Measurements from ENCODE around the gene BCKDHA. TPM values are rescaled to one million over a fixed set of nuclear protein-coding genes. Genes with fewer than 3 reads are reported as not detected.

The BCKDHA gene
- total and polyA plus RNA-seq, 9 donors = 3.8 to 43.8 (median 19.0) TPM

DNA sequence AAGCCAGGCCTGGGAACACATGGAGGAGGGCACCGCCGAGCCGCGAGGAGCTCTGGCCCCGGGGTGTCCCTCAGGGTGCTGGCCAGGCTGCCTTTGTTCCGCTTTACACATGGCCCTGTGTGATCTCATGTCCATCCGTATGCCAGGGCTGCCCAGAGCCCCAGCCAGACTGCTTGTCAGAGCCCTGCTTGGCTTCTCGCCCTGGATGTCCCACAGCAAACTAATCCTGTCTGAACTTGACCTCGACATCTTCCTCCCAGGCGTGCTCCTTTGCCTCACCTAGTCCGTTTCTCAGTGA is 14.3 kb downstream of the BCKDHA start:
- Histone ChIP-seq H3K4me3 (no peak overlapping the region), H3K9me3 (no peaks in the 10 kb centered on the region), H3K36me3 (no peaks in the 10 kb centered on the region), H3K4me1 (ENCODE audit: insufficient read depth) (no peaks in the 10 kb centered on the region), H3K27ac (no peak overlapping the region), H3K27me3 (no peaks in the 10 kb centered on the region)
- TF ChIP-seq, protein P1, sequence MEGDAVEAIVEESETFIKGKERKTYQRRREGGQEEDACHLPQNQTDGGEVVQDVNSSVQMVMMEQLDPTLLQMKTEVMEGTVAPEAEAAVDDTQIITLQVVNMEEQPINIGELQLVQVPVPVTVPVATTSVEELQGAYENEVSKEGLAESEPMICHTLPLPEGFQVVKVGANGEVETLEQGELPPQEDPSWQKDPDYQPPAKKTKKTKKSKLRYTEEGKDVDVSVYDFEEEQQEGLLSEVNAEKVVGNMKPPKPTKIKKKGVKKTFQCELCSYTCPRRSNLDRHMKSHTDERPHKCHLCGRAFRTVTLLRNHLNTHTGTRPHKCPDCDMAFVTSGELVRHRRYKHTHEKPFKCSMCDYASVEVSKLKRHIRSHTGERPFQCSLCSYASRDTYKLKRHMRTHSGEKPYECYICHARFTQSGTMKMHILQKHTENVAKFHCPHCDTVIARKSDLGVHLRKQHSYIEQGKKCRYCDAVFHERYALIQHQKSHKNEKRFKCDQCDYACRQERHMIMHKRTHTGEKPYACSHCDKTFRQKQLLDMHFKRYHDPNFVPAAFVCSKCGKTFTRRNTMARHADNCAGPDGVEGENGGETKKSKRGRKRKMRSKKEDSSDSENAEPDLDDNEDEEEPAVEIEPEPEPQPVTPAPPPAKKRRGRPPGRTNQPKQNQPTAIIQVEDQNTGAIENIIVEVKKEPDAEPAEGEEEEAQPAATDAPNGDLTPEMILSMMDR (IDR thresholded peaks at IDR 0.05) = no peak
- TF ChIP-seq POLR2A (IDR thresholded peaks at IDR 0.05) = no peak
- TF ChIP-seq EP300 (IDR thresholded peaks at IDR 0.05) = no peak
- no peak for DNase-seq
- WGBS, 3 donors = 76 to 91% (median 77%) methylated on average over 11 of the region's 11 CpGs
- intact Hi-C loops (cut with DNase I) = no loop called here

DNA sequence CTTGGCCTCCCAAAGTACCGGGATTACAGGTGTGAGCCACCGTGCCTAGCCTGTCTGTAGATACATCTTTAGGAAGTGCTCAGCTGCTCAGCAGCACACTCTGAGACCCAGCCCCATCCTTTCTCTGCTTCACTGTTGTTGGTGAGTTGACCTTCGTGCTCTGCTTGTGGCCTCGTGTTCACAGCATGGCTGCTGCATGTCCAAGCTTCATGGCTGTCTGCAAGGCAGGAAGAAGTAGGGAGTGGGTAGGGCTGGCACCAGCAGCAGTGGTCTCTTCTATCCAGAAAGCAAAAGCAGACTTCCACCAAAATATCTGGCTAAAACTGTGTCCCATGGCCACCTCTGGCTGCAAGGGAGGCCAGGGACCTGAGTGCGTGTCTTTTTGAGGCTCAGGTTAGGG is 15.3 kb downstream of the BCKDHA start:
- intact Hi-C loops (cut with DNase I) = no loop called here
- 88 to 92% (median 90%) methylated on average over 5 of the region's 5 CpGs for WGBS, 3 donors
- DNase-seq = no peak
- H3K9me3 ChIP-seq = no peaks in the 10 kb centered on the region
- no peak overlapping the region for H3K4me3 ChIP-seq
- no peak overlapping the region for H3K27ac ChIP-seq
- TF ChIP-seq, protein P1 (IDR thresholded peaks at IDR 0.05) = no peak
- TF ChIP-seq EP300 (IDR thresholded peaks at IDR 0.05) (no peak), POLR2A (IDR thresholded peaks at IDR 0.05) (no peak)
- no peaks in the 10 kb centered on the region for H3K36me3 ChIP-seq
- H3K4me1 ChIP-seq (ENCODE audit: insufficient read depth) = no peaks in the 10 kb centered on the region
- no peaks in the 10 kb centered on the region for H3K27me3 ChIP-seq

- H3K36me3 ChIP-seq = no peaks in the 10 kb centered on the region
- 83 to 90% (median 88%) methylated on average over 10 of the region's 10 CpGs for WGBS, 3 donors
Measured at GRCh38 chr19:41413947-41414346, 16.3 kb downstream of the BCKDHA start.

GRCh38 chr19:41414461-41414860 is 16.8 kb downstream of the BCKDHA start:
- intact Hi-C loops (cut with DNase I) = no loop called here
- Histone ChIP-seq H3K27ac (no peak overlapping the region), H3K36me3 (no peaks in the 10 kb centered on the region), H3K27me3 (no peaks in the 10 kb centered on the region), H3K4me3 (no peak overlapping the region), H3K9me3 (no peaks in the 10 kb centered on the region), H3K4me1 (ENCODE audit: insufficient read depth) (no peaks in the 10 kb centered on the region)
- WGBS, 3 donors = 81 to 86% (median 84%) methylated on average over 9 of the region's 9 CpGs
- no peak for DNase-seq
- TF ChIP-seq POLR2A (IDR thresholded peaks at IDR 0.05) (no peak), EP300 (IDR thresholded peaks at IDR 0.05) (no peak)
- TF ChIP-seq, protein P1 (IDR thresholded peaks at IDR 0.05) = no peak

More at GRCh38 chr19:41413947-41414346, 16.3 kb downstream of the BCKDHA start:
- intact Hi-C loops (cut with DNase I) = no loop called here
- no peak for DNase-seq
- no peaks in the 10 kb centered on the region for H3K27me3 ChIP-seq
- no peak for TF ChIP-seq EP300 (IDR thresholded peaks at IDR 0.05)
- no peak for TF ChIP-seq POLR2A (IDR thresholded peaks at IDR 0.05)
- TF ChIP-seq, protein P1 (IDR thresholded peaks at IDR 0.05) = no peak
- H3K4me1 ChIP-seq (ENCODE audit: insufficient read depth) = no peaks in the 10 kb centered on the region
- no peaks in the 10 kb centered on the region for H3K9me3 ChIP-seq
- H3K27ac ChIP-seq = no peak overlapping the region
- no peak overlapping the region for H3K4me3 ChIP-seq

- Histone ChIP-seq H3K27ac (no peak overlapping the region), H3K9me3 (no peaks in the 10 kb centered on the region), H3K4me3 (no peak overlapping the region), H3K27me3 (no peaks in the 10 kb centered on the region), H3K36me3 (no peaks in the 10 kb centered on the region), H3K4me1 (ENCODE audit: insufficient read depth) (no peaks in the 10 kb centered on the region)
- intact Hi-C loops (cut with DNase I) = no loop called here
- no peak for TF ChIP-seq EP300 (IDR thresholded peaks at IDR 0.05)
- WGBS, 3 donors = 85 to 88% (median 87%) methylated on average over 9 of the region's 9 CpGs
- DNase-seq = no peak
Measured at GRCh38 chr19:41415154-41415571, 17.5 kb downstream of the BCKDHA start.
